ENCODE results near the gene TTI1. TPM values are rescaled to one million over a fixed set of nuclear protein-coding genes. Genes with fewer than 3 reads are reported as not detected.

TTI1 gene
- total RNA-seq, 1 donor from 2014 or later, result 13.4 TPM

DNA sequence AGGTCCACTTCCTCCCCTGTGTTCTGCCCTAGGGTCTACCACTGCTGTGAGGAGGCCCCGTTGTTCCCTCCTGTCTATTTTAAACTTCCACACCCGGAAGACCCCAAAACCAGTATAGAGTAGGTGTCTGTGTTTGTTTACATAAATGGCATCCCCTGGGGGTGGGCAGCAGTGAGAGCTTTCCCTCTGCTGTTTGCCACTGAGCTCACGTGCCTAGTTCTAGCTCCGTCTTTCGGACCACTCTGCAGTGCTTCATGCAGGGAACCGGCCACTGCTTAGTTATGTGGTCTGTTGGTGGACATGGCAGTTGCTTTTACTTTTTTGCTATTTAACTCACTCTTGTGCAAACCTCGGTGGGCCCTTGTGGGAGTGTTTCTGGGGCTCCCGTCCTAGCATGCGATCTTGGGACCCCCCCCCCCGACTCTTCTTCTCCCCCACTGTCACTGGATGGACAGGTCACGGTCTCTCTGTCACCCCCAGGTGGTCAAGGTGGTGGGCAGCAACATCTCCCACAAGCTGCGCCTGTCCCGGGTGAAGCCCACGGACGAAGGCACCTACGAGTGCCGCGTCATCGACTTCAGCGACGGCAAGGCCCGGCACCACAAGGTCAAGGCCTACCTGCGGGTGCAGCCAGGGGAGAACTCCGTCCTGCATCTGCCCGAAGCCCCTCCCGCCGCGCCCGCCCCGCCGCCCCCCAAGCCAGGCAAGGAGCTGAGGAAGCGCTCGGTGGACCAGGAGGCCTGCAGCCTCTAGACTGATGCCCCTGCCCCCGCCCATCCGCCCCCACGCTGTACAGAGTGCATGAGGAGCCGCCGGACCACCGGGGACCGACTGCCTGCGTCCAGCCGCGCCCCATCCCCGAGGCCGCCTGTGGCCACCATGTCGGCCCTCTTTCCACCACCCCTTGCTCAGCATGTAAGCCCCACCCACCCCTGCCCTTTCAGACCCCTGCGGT, 89.5 kb downstream of the TTI1 start:
- Histone ChIP-seq H3K79me2 (ENCODE audit: insufficient read depth, low read length) (no peaks in the 10 kb centered on the region), H3K27me3 (ENCODE audit: insufficient read depth, low read length) (no peaks in the 10 kb centered on the region), H3K27ac (ENCODE audit: low read depth, low read length) (no peak overlapping the region), H3K9ac (ENCODE audit: low read length) (no peak overlapping the region), H3K4me2 (ENCODE audit: low read length) (no peak overlapping the region), H4K20me1 (ENCODE audit: insufficient read depth, low read length) (no peaks in the 10 kb centered on the region), H2AFZ (ENCODE audit: low read depth, low read length) (no peak overlapping the region), H3K36me3 (ENCODE audit: insufficient read depth, low read length) (no peaks in the 10 kb centered on the region), H3K4me1 (ENCODE audit: insufficient read depth, low read length) (no peaks in the 10 kb centered on the region), H3K9me3 (ENCODE audit: insufficient read depth, low read depth, low read length) (peaks cover 9% of the 10 kb centered on the region), H3K4me3 (ENCODE audit: insufficient read depth, low read depth, low read length) (no peak overlapping the region)
- Mint-ChIP-seq H3K9me3 (ENCODE audit: unreplicated experiment) (peaks cover 11% of the 10 kb centered on the region), H3K36me3 (ENCODE audit: low read depth, unreplicated experiment) (peaks cover 5% of the 10 kb centered on the region), H3K27me3 (ENCODE audit: low read depth, unreplicated experiment) (peaks cover 4% of the 10 kb centered on the region), H3K4me1 (ENCODE audit: low read depth, unreplicated experiment) (no peaks in the 10 kb centered on the region), H3K4me3 (ENCODE audit: unreplicated experiment) (no peak overlapping the region), H3K27ac (ENCODE audit: unreplicated experiment) (no peak overlapping the region)
- DNase-seq (ENCODE audit: low read depth) (no peak), FAIRE-seq (no peak)
- TF ChIP-seq, protein P1, sequence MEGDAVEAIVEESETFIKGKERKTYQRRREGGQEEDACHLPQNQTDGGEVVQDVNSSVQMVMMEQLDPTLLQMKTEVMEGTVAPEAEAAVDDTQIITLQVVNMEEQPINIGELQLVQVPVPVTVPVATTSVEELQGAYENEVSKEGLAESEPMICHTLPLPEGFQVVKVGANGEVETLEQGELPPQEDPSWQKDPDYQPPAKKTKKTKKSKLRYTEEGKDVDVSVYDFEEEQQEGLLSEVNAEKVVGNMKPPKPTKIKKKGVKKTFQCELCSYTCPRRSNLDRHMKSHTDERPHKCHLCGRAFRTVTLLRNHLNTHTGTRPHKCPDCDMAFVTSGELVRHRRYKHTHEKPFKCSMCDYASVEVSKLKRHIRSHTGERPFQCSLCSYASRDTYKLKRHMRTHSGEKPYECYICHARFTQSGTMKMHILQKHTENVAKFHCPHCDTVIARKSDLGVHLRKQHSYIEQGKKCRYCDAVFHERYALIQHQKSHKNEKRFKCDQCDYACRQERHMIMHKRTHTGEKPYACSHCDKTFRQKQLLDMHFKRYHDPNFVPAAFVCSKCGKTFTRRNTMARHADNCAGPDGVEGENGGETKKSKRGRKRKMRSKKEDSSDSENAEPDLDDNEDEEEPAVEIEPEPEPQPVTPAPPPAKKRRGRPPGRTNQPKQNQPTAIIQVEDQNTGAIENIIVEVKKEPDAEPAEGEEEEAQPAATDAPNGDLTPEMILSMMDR (IDR thresholded peaks at IDR 0.05; ENCODE audit: insufficient read depth, low read depth, low read length), result no peak
- TF ChIP-seq EZH2 (IDR thresholded peaks at IDR 0.05; ENCODE audit: insufficient read depth, low read length), result no peak

DNA sequence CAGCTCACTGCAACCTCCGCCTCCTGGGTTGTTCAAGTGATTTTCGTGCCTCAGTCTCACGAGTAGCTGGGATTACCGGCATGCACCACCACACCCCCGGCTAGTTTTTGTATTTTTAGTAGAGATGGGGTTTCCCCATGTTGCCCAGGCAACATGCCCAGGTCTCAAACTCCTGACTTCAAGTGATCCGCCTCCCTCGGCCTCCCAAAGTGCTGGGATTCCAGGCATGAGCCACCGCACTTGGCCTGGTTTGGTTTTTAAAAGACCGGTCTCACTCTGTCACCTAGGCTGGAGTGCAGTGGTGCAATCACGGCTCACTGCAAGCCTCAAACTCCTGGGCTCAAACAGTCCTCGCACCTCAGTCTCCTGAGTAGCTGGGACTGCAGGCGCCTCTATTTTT, 90.2 kb downstream of the TTI1 start:
- TF ChIP-seq, protein P1 (IDR thresholded peaks at IDR 0.05; ENCODE audit: insufficient read depth, low read depth, low read length), result no peak
- no peak for TF ChIP-seq EZH2 (IDR thresholded peaks at IDR 0.05; ENCODE audit: insufficient read depth, low read length)
- H3K4me1 Mint-ChIP-seq (ENCODE audit: low read depth, unreplicated experiment), result no peaks in the 10 kb centered on the region
- H3K9me3 Mint-ChIP-seq (ENCODE audit: unreplicated experiment), result peaks cover 7% of the 10 kb centered on the region
- Histone ChIP-seq H3K27me3 (ENCODE audit: insufficient read depth, low read length) (no peaks in the 10 kb centered on the region), H3K4me3 (ENCODE audit: insufficient read depth, low read depth, low read length) (no peak overlapping the region), H3K9ac (ENCODE audit: low read length) (no peak overlapping the region), H3K79me2 (ENCODE audit: insufficient read depth, low read length) (no peaks in the 10 kb centered on the region), H3K4me1 (ENCODE audit: insufficient read depth, low read length) (no peaks in the 10 kb centered on the region), H3K36me3 (ENCODE audit: insufficient read depth, low read length) (no peaks in the 10 kb centered on the region), H3K4me2 (ENCODE audit: low read length) (no peak overlapping the region), H3K9me3 (ENCODE audit: insufficient read depth, low read depth, low read length) (peaks cover 8% of the 10 kb centered on the region), H3K27ac (ENCODE audit: low read depth, low read length) (no peak overlapping the region), H4K20me1 (ENCODE audit: insufficient read depth, low read length) (no peaks in the 10 kb centered on the region), H2AFZ (ENCODE audit: low read depth, low read length) (no peak overlapping the region)
- H3K27ac Mint-ChIP-seq (ENCODE audit: unreplicated experiment), result no peak overlapping the region
- H3K36me3 Mint-ChIP-seq (ENCODE audit: low read depth, unreplicated experiment), result peaks cover 7% of the 10 kb centered on the region
- H3K27me3 Mint-ChIP-seq (ENCODE audit: low read depth, unreplicated experiment), result peaks cover 5% of the 10 kb centered on the region
- DNase-seq (ENCODE audit: low read depth) (no peak), FAIRE-seq (no peak)
- H3K4me3 Mint-ChIP-seq (ENCODE audit: unreplicated experiment), result no peak overlapping the region

DNA sequence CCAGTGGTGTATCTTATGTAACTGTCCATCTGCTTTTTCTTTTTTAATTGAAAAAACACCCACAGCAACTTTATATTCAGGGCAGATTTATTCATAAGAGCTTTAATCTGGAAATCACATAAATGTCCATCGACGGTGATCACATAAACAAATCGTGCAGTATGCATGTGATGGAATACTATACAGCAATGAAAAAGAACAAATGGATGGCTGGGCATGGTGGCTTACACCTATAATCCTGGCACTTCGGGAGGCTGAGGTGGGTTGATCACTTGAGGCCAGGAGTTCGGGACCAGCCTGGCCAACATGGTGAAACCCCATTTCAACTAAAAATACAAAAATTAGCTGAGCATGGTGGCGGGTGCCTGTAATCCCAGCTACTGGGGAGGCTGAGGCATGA, 91.3 kb downstream of the TTI1 start:
- Histone ChIP-seq H3K27ac (ENCODE audit: low read depth, low read length) (no peak overlapping the region), H3K4me2 (ENCODE audit: low read length) (no peak overlapping the region), H3K79me2 (ENCODE audit: insufficient read depth, low read length) (no peaks in the 10 kb centered on the region), H3K27me3 (ENCODE audit: insufficient read depth, low read length) (no peaks in the 10 kb centered on the region), H3K4me1 (ENCODE audit: insufficient read depth, low read length) (no peaks in the 10 kb centered on the region), H3K36me3 (ENCODE audit: insufficient read depth, low read length) (no peaks in the 10 kb centered on the region), H2AFZ (ENCODE audit: low read depth, low read length) (no peak overlapping the region), H3K9ac (ENCODE audit: low read length) (no peak overlapping the region), H3K9me3 (ENCODE audit: insufficient read depth, low read depth, low read length) (no peaks in the 10 kb centered on the region), H3K4me3 (ENCODE audit: insufficient read depth, low read depth, low read length) (no peak overlapping the region), H4K20me1 (ENCODE audit: insufficient read depth, low read length) (no peaks in the 10 kb centered on the region)
- Mint-ChIP-seq H3K4me3 (ENCODE audit: unreplicated experiment) (no peak overlapping the region), H3K27me3 (ENCODE audit: low read depth, unreplicated experiment) (peaks cover 10% of the 10 kb centered on the region), H3K4me1 (ENCODE audit: low read depth, unreplicated experiment) (no peaks in the 10 kb centered on the region), H3K27ac (ENCODE audit: unreplicated experiment) (no peak overlapping the region), H3K9me3 (ENCODE audit: unreplicated experiment) (peaks cover 5% of the 10 kb centered on the region), H3K36me3 (ENCODE audit: low read depth, unreplicated experiment) (peaks cover 6% of the 10 kb centered on the region)
- DNase-seq (ENCODE audit: low read depth), result no peak
- no peak for TF ChIP-seq EZH2 (IDR thresholded peaks at IDR 0.05; ENCODE audit: insufficient read depth, low read length)
- TF ChIP-seq, protein P1 (IDR thresholded peaks at IDR 0.05; ENCODE audit: insufficient read depth, low read depth, low read length), result no peak
- FAIRE-seq, result no peak
